HG02642 (cell line): ENCODE results near the gene ZACN.
"Not testable (repeated sequence)": the region's sequence is repeated elsewhere in the genome, so short reads cannot be mapped to it uniquely, and the experiment has no call there.

Experiments
- ATAC-seq: cut with Tn5 transposase; IDR thresholded peaks from one replicate; pipeline ENCODE4 v1.9.1; 2021; ENCODE audit warnings: mild to moderate bottlenecking; ENCODE audit not compliant: unreplicated experiment, poor library complexity

ZACN gene

DNA sequence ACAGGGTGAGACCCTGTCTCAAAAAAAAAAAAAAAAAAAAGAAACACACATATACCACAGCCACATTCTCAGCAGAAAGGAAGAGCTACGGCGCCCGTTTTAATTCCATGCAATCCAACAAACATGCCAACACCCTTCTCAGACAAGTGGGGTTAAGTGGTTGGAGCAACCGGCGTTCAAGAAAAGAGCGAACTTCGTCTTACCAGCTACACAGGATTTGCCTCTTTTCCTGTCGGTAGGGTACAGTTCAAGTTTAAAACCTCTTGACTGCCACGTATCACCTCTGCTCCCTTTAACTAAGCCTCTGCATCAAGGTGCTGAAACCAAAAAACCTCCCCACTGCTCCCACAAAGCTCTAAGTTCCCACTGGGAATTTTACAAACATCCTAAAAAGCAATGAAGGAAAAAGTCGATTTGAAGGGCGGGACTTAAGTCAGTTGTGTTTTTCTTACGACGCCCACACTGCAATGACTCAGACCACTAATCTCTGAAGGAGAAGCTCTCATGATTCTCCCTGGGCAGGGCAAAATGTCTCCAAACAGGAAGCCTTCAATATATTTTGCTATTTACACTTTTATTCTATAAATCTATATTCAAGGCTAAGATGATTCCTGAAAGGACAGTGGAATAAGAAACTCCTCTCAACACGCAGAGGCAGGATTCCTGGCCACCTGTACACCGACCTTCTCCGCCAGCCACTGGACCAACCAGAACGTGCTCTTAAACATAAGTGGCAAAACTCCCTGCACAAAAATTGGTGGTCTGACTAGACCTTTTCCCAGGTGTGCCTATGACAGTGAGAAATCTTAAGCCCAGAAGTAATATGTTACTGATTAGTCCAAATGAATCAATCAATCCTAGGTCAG, 25.5 kb upstream of the ZACN start:
- no peak for ATAC-seq

DNA sequence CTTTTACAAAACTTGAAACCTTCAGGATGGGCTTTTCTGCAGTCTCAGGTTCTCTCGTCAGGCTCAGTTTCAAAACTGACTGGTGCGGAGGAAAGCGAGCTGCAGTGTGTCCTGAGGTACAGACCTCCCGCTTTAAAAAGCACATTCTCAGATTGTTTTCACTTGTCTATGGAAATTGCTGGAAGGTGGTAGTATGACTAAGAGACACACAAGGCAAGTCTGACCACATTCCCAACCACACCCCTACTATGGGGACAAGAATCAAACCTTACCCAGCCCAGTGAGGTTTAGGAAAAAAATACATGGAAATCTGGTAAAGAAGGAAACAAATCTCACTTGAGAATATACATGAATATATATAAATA, 24.9 kb upstream of the ZACN start:
- ATAC-seq: no peak

DNA sequence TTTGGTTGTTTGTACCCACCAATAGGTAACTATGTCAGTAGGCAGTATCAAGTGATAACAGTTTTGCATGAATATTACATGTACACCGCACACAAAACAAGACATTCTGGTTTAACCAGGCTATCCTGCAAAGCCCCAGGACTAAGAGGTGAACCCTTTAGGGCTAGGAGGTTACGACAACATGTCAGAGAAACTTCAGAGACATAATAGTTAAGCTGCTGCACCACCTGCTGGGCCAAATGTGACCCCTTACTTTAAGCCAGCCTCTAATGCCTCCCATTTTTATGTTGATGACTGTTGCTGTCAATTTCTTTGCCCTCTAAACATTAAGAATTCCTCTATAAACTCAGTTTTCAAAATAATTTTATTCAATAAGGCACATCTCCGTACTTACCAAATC, 22.1 kb upstream of the ZACN start:
- no peak for ATAC-seq

DNA sequence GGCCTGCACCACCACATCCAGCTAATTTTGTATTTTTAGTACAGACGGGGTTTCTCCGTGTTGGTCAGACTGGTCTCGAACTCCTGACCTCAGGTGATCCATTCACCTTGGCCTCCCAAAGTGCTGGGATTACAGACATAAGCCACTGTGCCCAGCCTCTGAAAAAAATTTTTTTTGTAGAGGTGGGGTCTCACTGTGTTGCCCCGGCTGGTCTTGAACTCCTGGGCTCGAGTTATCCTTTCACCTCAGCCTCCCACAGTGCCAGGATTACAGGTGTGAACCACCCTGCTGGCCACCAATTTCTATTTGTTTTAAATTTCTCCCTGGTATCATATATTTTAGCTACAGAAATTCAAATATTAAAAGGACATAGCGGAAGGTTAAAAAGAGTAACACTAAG, 20.7 kb upstream of the ZACN start:
- not testable (repeated sequence) for ATAC-seq

DNA sequence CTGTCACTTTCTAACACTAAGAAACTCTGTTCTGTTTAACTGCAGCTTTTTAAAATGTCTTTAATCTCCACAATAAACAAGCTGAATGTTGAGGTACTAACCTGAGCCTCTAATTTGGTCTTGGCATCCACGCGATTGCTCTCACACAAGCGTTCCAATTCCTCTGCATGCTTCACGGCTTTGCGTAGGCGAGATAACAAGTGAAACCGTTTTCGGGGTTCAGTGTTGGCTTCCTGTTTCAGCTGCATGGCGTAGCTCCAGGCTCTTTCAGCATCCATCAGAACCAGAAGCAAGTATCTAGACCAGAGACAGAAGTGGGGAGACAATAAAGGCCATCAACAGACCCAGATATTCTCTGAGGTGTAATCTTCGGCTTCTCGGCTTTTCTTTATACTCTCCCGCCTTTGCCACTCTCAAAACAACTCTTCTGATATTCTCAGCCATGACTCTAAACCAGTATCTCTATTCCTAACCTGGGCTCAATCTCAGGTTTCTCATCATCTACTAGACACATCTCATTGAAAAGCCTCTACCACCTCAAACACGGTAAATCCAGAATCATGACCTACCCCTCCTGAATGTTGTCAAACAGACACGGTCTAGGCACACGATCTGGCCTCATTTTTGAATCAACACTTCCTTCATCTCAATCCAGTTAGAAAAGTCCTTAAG, 15.0 kb upstream of the ZACN start:
- ATAC-seq: no peak

DNA sequence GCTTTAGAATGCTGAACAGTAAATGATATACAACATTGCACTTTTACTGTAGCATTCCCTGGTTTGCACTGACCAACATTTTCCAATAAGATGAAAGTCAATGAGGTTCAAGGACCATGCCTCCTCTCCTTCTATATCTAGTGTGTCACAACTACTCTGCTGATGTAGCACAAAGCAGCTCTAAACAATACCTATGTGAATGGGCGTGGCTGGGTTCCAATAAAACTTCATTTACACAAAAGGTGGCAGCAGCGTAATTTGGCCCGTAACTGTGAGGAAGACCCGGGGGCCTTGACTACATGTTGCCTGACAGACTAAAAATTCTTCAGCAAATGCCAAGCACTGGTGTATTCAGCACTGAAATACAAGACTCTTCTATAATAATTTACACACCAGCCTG, 13.2 kb upstream of the ZACN start:
- no peak for ATAC-seq

DNA sequence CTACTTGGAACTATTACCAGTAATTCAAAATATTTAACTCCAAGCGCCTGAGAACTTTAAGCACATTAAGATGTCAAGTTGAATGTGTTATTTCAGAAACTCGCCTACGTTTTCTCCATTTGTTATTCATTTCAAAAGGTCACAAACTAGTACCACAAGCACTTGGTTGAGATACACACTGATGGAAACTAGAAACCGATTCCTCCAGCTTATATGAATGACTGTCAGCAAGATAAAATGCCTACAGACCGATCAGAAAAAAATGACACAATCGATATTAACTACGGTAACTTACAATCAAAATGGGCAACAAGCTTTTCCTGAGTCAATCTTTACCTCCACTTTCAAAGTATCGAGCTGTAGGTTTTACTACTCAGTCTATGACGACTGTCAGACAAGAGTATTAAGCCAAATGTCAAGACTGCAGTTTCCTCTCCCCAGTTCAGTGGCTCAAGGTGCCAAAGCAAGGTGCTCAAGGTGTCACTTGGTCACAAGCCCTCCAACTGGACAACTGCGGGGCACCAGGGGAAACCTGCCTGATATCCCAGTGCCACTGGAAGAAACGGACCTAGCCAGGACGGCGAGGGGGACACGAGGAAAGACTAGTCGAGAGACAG, 7.3 kb upstream of the ZACN start:
- peak; percentile 3 for ATAC-seq

DNA sequence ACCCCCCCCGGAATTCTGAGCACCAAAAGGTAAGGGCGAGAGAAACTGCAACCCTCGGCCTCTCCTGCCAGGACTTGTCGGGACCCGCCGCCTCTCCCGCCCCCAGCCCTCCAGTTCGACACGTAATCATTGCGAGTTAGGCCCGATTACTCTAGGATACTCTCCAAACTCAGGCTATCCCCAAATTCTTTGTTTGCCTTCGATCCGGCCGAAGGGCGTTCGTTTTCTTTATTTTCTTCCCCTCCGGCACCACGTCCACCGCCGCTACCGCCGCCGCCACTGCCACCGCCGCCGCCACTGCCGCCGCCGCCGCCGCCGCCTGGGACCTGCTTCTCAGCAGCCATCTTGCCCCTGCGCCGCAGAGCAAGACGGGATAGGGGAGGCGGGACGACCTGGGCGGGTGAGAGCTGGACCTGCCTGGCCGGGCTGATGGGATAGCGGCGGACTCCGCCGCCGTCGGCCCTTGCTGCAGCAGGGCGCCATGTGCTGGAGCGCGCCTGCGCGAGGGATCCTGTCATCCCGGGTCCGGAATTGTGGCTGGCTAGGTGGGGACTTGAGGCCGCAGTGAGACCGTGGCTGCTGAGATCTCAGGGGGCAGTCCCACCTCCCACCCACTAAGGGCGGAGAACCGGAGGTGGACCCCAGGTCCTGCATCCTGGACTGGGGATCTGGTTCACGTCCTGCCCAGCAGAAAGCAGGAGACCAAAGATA, 6.7 kb upstream of the ZACN start, which contains the start of gene SRP68:
TSS of gene SRP68 (minus strand) at position 370 of the 711 bp plus-strand sequence. CDS start at position 344, 26 bp downstream.
- peak; percentile 90 for ATAC-seq

DNA sequence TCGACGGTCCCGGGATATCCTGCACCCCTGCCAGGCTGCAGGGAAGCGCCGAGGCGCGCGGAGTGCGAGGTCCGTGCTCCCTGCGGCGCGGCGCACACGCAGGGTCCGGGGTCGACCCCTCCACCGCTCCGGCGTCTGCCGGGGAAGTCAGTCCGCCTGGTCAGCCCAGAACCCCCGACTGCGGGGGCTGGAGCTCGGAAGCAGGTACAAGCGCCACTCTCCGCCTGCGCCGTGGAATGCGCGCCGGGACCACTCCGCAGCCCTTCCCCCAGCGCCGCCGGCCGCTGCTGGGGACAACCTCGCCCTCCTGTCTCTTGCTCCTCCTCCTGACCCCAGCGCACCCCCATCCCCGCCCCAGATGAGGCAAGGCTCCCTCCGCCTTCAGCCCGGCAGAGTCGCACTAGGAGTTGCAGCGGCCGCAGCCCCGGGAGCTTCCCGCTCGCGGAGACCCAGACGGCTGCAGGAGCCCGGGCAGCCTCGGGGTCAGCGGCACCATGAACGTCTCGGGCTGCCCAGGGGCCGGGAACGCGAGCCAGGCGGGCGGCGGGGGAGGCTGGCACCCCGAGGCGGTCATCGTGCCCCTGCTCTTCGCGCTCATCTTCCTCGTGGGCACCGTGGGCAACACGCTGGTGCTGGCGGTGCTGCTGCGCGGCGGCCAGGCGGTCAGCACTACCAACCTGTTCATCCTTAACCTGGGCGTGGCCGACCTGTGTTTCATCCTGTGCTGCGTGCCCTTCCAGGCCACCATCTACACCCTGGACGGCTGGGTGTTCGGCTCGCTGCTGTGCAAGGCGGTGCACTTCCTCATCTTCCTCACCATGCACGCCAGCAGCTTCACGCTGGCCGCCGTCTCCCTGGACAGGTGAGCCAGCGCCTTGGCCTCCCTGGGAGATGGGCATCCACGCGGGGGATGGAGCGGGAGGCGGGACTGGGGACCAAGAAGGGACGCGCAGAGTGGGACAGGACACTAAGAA, 4.3 kb upstream of the ZACN start, which contains the start of gene GALR2:
TSS of gene GALR2 (plus strand) at position 392 of the 974 bp plus-strand sequence. CDS start at position 495, 103 bp downstream.
- ATAC-seq: no peak

DNA sequence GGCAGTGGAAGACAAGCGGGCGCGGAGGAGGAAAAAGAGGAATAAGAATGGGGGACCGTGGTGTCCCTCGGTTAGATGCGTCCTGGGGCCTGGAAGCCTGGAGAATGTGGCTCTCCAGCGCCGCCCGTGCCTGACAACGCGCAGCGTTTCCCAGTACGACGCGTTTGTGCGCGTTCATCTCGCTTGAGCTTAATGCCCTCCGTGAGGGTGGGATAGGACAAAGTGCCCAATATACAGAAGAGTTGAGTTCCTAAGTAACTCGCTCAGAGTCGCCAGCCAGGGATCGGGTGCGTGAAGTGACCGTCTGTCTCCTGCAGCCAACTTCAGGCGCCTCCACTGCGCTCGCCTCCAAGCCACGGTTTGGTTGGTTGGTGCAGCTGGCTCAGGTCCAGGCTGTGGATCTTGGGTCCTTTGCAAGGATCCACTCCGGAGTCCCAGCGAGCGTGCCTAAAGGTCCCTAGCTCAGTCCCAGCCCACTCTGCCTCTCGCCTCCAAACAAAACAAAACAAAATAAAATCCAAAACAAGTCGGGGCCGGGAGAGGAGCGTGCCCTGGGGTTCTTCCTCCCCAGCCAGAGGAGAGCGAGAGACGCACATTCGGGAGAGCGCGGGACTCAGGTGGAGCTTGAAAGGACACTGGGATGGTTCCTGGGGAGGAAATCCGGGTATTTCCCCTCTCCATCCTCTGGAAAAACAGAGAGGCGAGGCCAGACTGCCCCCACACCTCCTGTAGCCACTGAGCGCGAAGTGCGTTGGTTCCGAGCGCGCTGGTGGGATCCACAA, 3.4 kb upstream of the ZACN start:
- no peak for ATAC-seq

DNA sequence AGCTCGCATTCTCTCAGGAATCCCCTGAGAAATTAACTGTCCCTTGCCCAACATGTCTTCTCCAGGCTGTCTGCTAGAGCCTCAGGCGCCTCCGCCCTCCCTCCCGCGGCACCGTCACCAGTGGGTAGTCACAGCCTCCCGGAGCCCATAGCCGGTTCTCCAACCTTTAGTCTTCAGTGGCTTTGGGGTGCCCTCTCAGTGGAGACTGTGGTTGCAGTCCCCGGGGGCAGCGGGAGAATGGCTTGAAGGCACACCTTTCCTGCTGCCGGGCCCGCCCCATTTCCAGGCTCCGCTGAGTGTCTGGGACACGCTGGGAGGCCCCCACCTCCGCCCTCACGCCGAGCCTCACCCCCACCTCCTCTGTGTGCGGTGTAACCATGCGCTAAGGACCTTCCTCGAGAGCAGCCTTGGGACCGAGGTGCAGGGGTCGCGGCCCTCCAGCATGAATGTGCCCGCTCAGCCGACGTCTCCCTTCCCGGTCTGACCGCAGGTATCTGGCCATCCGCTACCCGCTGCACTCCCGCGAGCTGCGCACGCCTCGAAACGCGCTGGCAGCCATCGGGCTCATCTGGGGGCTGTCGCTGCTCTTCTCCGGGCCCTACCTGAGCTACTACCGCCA, 2.7 kb upstream of the ZACN start:
- no peak for ATAC-seq

DNA sequence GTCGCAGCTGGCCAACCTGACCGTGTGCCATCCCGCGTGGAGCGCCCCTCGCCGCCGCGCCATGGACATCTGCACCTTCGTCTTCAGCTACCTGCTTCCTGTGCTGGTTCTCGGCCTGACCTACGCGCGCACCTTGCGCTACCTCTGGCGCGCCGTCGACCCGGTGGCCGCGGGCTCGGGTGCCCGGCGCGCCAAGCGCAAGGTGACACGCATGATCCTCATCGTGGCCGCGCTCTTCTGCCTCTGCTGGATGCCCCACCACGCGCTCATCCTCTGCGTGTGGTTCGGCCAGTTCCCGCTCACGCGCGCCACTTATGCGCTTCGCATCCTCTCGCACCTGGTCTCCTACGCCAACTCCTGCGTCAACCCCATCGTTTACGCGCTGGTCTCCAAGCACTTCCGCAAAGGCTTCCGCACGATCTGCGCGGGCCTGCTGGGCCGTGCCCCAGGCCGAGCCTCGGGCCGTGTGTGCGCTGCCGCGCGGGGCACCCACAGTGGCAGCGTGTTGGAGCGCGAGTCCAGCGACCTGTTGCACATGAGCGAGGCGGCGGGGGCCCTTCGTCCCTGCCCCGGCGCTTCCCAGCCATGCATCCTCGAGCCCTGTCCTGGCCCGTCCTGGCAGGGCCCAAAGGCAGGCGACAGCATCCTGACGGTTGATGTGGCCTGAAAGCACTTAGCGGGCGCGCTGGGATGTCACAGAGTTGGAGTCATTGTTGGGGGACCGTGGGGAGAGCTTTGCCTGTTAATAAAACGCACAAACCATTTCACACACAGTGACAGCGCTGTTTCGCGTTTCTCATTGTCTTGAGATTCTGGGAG, 2.0 kb upstream of the ZACN start:
- ATAC-seq: no peak

DNA sequence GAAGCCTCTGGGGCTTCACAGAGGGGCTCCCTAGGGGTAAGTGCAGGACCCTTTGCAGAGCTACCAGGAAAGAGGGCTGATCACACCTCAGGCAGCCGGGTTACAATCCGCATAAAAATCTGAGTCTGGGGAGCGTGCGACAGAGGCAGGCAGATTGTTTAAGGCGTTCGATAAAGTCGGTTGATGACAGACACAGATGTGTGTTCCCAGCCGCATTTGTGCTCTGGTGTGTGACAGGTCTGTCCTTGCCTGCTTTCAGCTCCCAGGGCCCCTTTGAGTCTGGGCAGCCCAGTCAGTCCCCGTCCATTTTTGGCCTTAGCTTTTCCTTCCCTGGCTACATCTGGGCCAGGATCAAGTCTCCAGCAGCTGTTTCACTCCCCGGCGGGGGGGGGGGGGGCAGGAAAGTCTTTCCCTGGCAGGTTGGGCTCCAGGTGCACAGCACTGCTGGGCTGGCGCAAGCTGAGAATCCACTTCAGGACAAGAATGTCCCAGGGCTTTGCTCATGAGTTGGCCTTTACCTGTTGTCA, 1.3 kb upstream of the ZACN start:
- ATAC-seq: no peak

DNA sequence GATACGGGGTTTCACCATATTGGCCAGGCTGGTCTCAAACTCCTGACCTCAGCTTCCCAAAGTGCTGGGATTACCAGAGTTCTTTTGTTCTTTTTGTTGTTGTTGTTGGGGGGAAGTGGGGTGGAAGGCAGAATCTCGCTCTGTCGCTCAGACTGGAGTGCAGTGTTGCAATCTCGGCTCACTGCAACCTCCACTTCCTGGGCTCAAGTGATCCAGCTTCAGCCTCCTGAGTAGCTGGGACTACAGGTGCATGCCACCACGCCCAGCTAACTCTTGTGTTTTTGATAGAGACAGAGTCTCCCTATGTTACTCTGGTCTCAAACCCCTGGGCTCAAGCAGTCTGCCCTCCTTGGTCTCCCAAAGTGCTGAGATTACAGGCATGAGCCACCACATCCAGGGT, 612 bp upstream of the ZACN start:
- ATAC-seq: not testable (repeated sequence)

DNA sequence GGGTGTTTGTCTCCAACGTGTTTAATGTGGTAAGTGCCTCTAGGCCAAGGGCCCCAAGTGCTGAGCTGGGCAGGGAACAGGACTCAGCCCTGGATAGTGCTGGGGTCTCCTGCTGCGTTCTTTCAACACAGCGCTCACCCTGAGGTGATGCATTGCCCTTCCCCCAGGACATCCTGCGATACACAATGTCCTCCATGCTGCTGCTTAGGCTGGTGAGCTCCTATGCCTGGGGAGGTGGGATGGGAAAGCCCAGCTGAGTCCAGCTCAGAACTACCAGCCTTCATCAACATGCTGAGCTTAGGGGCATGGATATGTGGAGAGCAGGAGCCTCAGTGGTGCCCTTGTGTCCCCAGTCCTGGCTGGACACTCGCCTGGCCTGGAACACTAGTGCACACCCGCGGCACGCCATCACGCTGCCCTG, 563 bp downstream of the ZACN start:
- ATAC-seq: no peak

DNA sequence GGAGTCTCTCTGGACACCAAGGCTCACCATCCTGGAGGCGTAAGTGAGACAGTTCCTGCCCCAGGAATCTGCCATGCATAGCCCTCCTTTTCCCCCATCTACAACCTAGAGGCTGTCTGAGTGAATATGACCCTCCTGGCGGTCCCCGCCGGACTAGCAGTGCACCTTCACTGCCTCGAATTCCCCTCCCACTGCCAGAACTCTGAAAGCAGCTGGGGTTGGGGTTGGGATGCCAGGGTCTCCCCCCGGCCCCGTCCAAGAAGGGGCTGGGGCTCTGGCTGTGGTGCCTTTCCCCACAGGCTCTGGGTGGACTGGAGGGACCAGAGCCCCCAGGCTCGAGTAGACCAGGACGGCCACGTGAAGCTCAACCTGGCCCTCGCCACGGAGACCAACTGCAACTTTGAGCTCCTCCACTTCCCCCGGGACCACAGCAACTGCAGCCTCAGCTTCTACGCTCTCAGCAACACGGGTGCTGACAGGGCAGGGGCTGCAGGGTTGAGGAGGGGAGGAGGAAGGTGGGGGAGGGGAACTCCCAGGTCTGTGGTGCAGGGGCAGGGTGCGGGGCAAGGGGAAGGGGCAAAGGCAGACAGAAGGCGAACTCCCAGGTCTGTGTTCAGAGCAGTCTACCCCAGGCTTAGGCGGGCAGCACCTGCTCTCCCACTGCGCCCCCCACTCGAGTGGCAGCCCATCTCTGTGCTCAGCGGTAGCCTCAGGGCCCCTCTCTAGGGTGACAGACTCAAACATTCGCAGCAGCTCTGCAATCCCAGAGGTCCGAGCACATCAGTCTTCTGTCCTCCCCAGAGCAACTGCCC, 1.2 kb downstream of the ZACN start:
- no peak for ATAC-seq
